DOHH2 (cell line): ENCODE measurements around the gene ZNF773.

ENCODE experiments used
- H3F3A ChIP-seq: fragments of 200-600 bp; sonication (generic), shearing (Covaris generic); 2 replicates; pipeline ENCODE4 v1.6.0; 2016; ENCODE audit warnings: antibody characterized with exemption, mild to moderate bottlenecking; ENCODE audit not compliant: control insufficient read depth, insufficient read depth
- H3K27ac ChIP-seq: fragments of 200-600 bp; sonication (generic); 2 replicates; pipeline ENCODE4 v1.5.1; 2014; ENCODE audit warnings: low read depth, mild to moderate bottlenecking, low read length, moderate library complexity
- H3K27me3 ChIP-seq: fragments of 200-600 bp; sonication (generic); 2 replicates; pipeline ENCODE4 v1.6.1; 2014; ENCODE audit warnings: mild to moderate bottlenecking, low read length, mixed read lengths; ENCODE audit not compliant: control insufficient read depth
- H3K36me3 ChIP-seq: fragments of 200-600 bp; sonication (generic); 2 replicates; pipeline ENCODE4 v1.6.1; 2014; ENCODE audit warnings: mild to moderate bottlenecking, low read length, moderate library complexity, mixed read lengths; ENCODE audit not compliant: control insufficient read depth
- H3K4me1 ChIP-seq: fragments of 200-600 bp; sonication (generic); 2 replicates; pipeline ENCODE4 v1.6.1; 2014; ENCODE audit warnings: mild to moderate bottlenecking, low read length, mixed read lengths; ENCODE audit not compliant: control insufficient read depth
- H3K4me2 ChIP-seq: fragments of 200-600 bp; sonication (generic); 2 replicates; pipeline ENCODE4 v1.6.0; 2014; ENCODE audit warnings: mild to moderate bottlenecking, low read length, moderate library complexity
- H3K4me3 ChIP-seq: fragments of 200-600 bp; sonication (generic); 2 replicates; pipeline ENCODE4 v1.5.1; 2014; ENCODE audit warnings: mild to moderate bottlenecking, low read length, mixed read lengths
- H3K79me2 ChIP-seq: fragments of 200-600 bp; sonication (generic); 2 replicates; pipeline ENCODE4 v1.6.1; 2014; ENCODE audit warnings: mild to moderate bottlenecking, low read length, mixed read lengths; ENCODE audit not compliant: control insufficient read depth
- H3K9me2 ChIP-seq: fragments of 200-600 bp; sonication (generic); replicated peaks from 2 replicates; pipeline ENCODE4 v1.6.1; 2014; ENCODE audit warnings: mild to moderate bottlenecking, low read length, mixed read lengths; ENCODE audit not compliant: control insufficient read depth
- H3K9me3 ChIP-seq: fragments of 200-600 bp; sonication (generic); 2 replicates; pipeline ENCODE4 v1.6.1; 2014; ENCODE audit warnings: antibody characterized with exemption, low read length, mixed read lengths; ENCODE audit not compliant: control insufficient read depth, insufficient read depth
- H4K20me1 ChIP-seq: fragments of 200-600 bp; sonication (generic); 2 replicates; pipeline ENCODE4 v1.6.0; 2014; ENCODE audit warnings: low read depth, mild to moderate bottlenecking, antibody characterized with exemption, low read length, moderate library complexity; ENCODE audit not compliant: control insufficient read depth, insufficient read depth
- EZH2phosphoT487 ChIP-seq: fragments of 200-600 bp; sonication (generic); IDR thresholded peaks from 2 replicates; pipeline ENCODE4 v1.6.1; 2017; ENCODE audit warnings: borderline replicate concordance, mild to moderate bottlenecking, antibody characterized with exemption, low read length, moderate library complexity, mixed read lengths
- TF ChIP-seq, protein P1 (sequence below): fragments of 200-600 bp; sonication (generic); IDR thresholded peaks from one replicate; pipeline ENCODE4 v1.5.1; 2014; ENCODE audit warnings: antibody characterized with exemption, mild to moderate bottlenecking, low read depth, low read length; ENCODE audit not compliant: poor library complexity, severe bottlenecking

ZNF773 gene

DNA sequence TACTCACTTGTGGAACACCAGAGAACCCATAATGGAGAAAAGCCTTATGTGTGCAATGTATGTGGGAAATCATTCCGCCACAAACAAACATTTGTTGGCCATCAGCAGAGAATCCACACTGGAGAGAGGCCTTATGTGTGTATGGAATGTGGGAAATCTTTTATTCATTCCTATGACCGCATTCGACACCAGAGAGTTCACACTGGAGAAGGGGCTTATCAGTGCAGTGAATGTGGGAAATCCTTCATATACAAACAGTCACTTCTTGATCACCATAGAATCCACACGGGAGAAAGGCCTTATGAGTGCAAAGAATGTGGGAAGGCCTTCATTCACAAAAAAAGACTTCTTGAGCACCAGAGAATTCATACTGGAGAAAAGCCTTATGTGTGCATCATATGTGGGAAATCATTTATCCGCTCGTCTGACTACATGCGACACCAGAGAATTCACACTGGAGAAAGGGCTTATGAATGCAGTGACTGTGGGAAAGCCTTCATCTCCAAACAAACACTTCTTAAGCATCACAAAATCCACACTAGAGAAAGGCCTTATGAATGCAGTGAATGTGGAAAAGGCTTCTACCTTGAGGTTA, 38.3 kb downstream of the ZNF773 start:
- no peaks in the 10 kb centered on the region for H3K79me2 ChIP-seq
- no peaks in the 10 kb centered on the region for H4K20me1 ChIP-seq
- no peak overlapping the region for H3K4me3 ChIP-seq
- TF ChIP-seq EZH2phosphoT487 = no peak
- TF ChIP-seq, protein P1, sequence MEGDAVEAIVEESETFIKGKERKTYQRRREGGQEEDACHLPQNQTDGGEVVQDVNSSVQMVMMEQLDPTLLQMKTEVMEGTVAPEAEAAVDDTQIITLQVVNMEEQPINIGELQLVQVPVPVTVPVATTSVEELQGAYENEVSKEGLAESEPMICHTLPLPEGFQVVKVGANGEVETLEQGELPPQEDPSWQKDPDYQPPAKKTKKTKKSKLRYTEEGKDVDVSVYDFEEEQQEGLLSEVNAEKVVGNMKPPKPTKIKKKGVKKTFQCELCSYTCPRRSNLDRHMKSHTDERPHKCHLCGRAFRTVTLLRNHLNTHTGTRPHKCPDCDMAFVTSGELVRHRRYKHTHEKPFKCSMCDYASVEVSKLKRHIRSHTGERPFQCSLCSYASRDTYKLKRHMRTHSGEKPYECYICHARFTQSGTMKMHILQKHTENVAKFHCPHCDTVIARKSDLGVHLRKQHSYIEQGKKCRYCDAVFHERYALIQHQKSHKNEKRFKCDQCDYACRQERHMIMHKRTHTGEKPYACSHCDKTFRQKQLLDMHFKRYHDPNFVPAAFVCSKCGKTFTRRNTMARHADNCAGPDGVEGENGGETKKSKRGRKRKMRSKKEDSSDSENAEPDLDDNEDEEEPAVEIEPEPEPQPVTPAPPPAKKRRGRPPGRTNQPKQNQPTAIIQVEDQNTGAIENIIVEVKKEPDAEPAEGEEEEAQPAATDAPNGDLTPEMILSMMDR = no peak
- H3K36me3 ChIP-seq = peaks cover 3% of the 10 kb centered on the region; the same call in 1 of the 2 replicates
- no peak overlapping the region for H3K4me2 ChIP-seq
- peaks cover 62% of the 10 kb centered on the region for H3K9me3 ChIP-seq
- H3K27me3 ChIP-seq = no peaks in the 10 kb centered on the region
- H3K9me2 ChIP-seq = no peaks in the 10 kb centered on the region
- no peak overlapping the region for H3K27ac ChIP-seq
- H3F3A ChIP-seq = no peaks in the 10 kb centered on the region
- no peaks in the 10 kb centered on the region for H3K4me1 ChIP-seq

DNA sequence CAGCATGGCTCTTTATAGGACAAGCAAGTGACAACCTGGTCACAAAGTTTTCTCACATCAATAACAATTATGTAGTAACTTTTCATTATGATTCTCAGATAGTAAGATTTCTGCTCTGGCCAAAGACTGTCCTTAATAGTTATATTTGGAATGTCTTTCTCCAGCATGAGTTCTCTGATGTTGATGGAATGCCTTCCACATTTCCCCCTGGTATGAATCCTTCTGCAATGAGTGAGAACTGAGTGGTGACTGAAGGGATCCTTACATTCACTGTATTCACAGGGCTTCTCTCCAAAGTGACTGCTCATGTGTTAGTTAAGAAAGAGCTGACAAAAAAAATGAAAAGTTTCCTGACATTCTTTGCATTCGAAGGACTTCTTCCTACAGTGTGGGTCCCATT, 46.8 kb downstream of the ZNF773 start:
- no peak overlapping the region for H3K27ac ChIP-seq
- no peaks in the 10 kb centered on the region for H3K4me1 ChIP-seq
- H3K36me3 ChIP-seq = peaks cover 54% of the 10 kb centered on the region
- H3K4me2 ChIP-seq = no peak overlapping the region
- no peaks in the 10 kb centered on the region for H3K79me2 ChIP-seq
- H4K20me1 ChIP-seq = no peaks in the 10 kb centered on the region
- no peaks in the 10 kb centered on the region for H3K9me2 ChIP-seq
- no peaks in the 10 kb centered on the region for H3K27me3 ChIP-seq
- H3F3A ChIP-seq = no peaks in the 10 kb centered on the region
- H3K9me3 ChIP-seq = peaks cover 36% of the 10 kb centered on the region; the same call in 1 of the 2 replicates
- TF ChIP-seq, protein P1 = no peak
- TF ChIP-seq EZH2phosphoT487 = no peak
- H3K4me3 ChIP-seq = no peak overlapping the region

DNA sequence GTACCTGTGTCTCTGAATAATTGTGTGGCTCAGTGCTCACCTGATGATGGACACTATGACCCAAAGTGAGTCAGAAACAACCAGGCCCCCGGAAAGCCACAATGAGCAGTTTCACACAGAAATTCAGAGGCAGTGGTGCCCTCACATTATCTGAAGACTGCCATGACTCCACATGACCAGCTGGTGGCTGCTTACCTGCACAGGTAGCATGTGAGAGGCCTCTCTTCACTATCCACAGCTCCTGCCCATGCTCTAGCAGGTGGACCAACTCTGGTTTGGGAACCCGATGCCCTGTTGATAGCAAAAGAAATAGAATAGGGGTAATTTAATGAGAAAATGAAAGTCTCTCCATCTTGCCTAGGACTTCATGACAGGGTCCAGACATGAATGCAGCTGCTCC, 52.7 kb downstream of the ZNF773 start:
- Histone ChIP-seq H3K36me3 (peaks cover 55% of the 10 kb centered on the region), H3K9me3 (peaks cover 34% of the 10 kb centered on the region; the same call in 1 of the 2 replicates), H3K9me2 (no peaks in the 10 kb centered on the region), H3K4me1 (no peaks in the 10 kb centered on the region), H3F3A (no peaks in the 10 kb centered on the region), H3K79me2 (no peaks in the 10 kb centered on the region), H3K4me3 (no peak overlapping the region), H3K27ac (no peak overlapping the region), H3K4me2 (no peak overlapping the region), H4K20me1 (no peaks in the 10 kb centered on the region), H3K27me3 (no peaks in the 10 kb centered on the region)
- TF ChIP-seq, protein P1 = no peak
- no peak for TF ChIP-seq EZH2phosphoT487
